Gastroesophageal sphincter (tissue), 3 donors: ENCODE measurements around the gene SEMA3D.

Experiments used
- CTCF ChIP-seq, 4 experiments: fragments of 200-600 bp in 2 of 4; fragments of 450-650 bp in 2 of 4; sonication (generic) in 1 of 4; IDR thresholded peaks; one replicate each; pipeline ENCODE4 v1.5.1; 2017 to 2019; ENCODE audit warnings: antibody characterized with exemption in 4 of 4, mild to moderate bottlenecking in 2 of 4, moderate library complexity in 2 of 4
- EP300 ChIP-seq: sonication (generic); formaldehyde crosslinking; IDR thresholded peaks from one replicate; pipeline ENCODE4 v1.6.1; 2017; ENCODE audit warnings: antibody characterized with exemption, mild to moderate bottlenecking
- POLR2A ChIP-seq, 2 donors: fragments of 450-650 bp; IDR thresholded peaks; one replicate each; pipeline ENCODE4 v1.6.1; 2017; ENCODE audit warnings: antibody characterized with exemption in 2 of 2, mild to moderate bottlenecking in 2 of 2, moderate library complexity in 1 of 2
- POLR2AphosphoS5 ChIP-seq: sonication (generic); formaldehyde crosslinking; IDR thresholded peaks from one replicate; pipeline ENCODE4 v1.6.1; 2017; ENCODE audit warnings: antibody characterized with exemption

- TF ChIP-seq CTCF (IDR thresholded peaks at IDR 0.05) (no peak), POLR2AphosphoS5 (no peak), POLR2A (IDR thresholded peaks at IDR 0.05) (no peak), EP300 (no peak)
Measured at GRCh38 chr7:85186083-85186520, 754 bp downstream of the SEMA3D start.
